NK-92 treated with Interleukin-12 subunit alpha and Interleukin-12 subunit beta, amount 100 ng/mL, for 24 hours (cell line): ENCODE results near the gene UBE2J2.

ENCODE experiments used
- DNase-seq: peaks from one replicate; lab custom pipeline; 2025; lab: John Stamatoyannopoulos, UW

Gene UBE2J2

GRCh38 chr1:1211541-1212441 lies 61.9 kb downstream of the UBE2J2 start:
- no peak for DNase-seq

GRCh38 chr1:1210726-1211540 lies 62.7 kb downstream of the UBE2J2 start:
- no peak for DNase-seq

DNA sequence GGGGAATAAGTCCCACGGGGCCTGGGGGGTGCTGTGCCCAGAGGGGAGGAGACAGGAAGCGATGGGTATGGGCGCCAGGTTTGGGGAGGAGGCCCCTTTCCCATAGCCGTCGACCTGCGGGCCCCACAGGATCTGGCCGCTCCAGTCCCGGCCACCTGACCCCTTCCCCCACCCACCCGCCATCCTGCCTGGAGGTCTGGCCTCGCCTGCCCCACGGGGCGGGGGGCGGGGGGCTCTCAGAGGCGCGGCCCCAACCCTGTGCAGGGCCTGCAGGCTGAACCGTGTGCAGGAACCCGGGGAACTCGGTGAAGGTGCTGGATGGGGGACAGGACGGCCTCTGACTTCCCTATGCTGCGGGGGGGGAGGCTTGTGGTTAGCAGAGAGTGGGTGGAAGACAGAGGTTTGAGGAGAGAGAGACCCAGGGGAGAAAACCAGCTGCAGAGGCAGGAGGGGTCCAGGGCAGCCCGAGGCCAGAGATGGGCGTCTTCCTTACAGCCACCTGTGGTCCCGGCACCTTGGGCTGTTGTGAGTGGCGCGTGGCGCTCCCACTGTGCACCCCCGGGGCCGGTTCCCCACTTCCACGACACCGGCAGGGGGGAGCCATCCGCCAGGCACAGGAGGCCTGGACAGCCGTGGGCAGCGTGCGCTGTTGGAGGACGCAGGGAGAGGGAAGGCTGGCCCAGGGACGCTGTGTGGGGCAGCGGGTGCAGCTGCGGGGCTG lies 64.8 kb downstream of the UBE2J2 start:
- DNase-seq, result no peak

DNA sequence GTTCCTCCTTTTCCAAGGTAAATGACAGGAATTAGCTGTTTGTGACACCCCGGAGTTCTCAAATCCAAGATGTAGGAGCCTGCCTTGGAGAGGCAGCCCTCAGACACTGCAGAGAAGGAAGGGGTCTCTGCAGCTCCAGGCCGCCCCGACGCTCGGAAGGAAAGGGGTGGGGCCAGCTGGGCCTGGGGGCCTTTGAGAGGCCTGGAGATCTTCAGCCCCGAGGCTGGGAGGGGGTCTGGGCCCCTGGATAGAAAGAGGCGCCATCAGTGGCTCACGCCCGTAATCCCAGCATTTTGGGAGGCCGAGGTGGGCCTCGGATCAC lies 66.1 kb downstream of the UBE2J2 start:
- DNase-seq, result no peak

- DNase-seq, result no peak
Observed at GRCh38 chr1:1206966-1207531, 66.6 kb downstream of the UBE2J2 start.

DNA sequence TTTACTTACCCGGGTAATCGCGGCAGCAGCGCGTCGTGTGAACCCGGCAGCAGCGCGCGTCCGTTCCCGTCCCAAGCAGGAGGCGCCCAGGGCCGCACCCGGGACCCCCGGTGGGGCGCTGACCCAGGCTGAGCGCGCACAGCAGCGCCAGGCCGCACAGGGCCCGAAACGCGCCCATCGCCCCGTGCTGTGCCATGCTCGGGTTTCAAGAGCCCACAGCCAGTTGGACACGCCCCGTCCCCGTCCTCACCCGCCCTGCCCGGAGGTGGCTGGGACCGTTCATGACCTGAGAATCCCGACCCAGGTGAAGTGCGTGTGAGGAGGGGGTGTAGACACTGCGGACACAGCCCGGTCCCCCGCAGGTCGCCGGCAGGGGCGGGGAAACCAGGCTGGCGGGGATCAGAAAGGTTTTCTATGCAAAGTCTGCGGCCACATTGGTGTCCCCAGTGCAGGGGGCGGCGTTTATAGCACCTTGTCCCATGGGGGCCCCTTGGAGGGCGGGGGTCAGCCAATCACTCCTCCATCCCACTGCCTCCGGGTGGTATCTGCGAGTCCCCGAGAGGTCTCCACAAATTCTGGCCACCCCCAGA lies 67.2 kb downstream of the UBE2J2 start, which contains the start of gene TNFRSF18:
Gene TNFRSF18, minus strand, starts transcription at position 217 of the 590 bp plus-strand sequence. Its CDS starts 21 bp downstream, at position 196.
- DNase-seq, result no peak

- no peak for DNase-seq
Observed at GRCh38 chr1:1205769-1206375, 67.8 kb downstream of the UBE2J2 start.

DNA sequence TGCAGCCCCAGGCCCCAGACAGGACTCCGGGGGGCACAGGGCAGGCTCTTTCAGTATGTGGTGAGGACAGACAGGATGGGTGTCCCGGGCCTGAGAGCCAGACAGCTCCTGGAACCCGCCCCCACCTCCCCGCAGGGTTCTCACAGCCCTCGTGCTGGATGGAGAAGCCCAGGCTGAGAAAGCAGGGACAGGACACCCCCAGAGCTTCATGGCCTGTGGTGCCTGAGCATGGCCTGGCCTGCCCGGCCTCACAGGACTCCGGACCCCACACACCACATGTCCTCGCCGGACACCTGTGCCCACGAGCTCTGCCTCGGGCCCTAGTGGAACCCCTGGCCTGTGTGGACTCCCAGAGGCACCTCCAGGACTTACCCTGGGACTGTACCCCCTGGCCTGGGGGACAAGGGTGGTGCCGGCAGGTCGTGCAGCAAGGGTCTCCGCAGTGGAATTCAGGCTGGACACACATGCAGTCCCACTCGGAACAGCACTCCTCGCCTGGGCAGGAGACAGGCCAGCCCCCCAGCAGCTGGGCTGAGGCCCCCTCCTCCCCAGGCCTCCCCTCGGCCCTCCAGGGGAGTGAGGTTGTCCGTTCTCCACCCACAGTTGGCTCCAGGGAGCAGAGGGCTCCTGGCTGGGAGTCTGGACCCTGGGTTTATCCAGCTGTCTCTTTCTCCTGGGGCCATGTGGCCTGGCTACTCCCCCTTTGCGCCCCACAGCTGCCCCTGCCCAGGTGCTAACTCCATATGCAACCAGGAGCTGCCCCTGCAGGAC lies 68.5 kb downstream of the UBE2J2 start:
- DNase-seq, result no peak

DNA sequence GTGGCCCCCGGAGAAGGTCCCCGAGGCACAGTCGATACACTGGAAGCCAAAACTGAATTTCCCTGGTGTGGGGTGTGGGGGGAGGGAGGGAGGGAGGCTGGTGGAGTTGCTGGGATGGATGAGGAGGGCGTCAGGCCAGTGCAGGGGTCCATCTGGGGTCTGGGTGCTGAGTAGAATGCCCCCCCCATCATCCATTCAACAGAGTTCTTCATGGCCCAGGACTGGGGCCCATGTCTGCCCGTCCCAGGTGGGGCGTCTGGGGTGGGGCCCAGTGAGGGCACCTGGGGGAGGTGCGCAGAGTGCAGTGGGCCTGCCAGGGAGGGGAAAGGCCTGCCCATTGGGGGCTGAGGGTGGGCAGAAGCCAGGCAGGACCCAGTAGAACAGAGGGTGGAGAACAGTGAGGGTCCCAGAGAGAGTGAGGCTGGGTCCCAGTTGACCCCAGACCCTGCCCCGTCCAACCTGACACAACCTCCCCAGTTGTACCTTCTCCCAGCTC lies 69.2 kb downstream of the UBE2J2 start:
- DNase-seq, result no peak
